Activated CD8-positive, alpha-beta T cell treated with anti-CD3 and anti-CD28 coated beads for 36 hours (primary cell): ENCODE measurements around the gene VPS50. TPM values are rescaled to one million over a fixed set of nuclear protein-coding genes. Genes with fewer than 3 reads are reported as not detected.
"Not testable (repeated sequence)": the region's sequence is repeated elsewhere in the genome, so short reads cannot be mapped to it uniquely, and the experiment has no call there.

Source experiments
- ATAC-seq: fragments of 200-7000 bp; cut with Tn5 transposase; one replicate; pipeline ENCODE4 v1.10.0; 2021; ENCODE audit warnings: mild to moderate bottlenecking, moderate library complexity
- CTCF ChIA-PET: fragments of 350-600 bp; sonication (Branson Sonifier 250); formaldehyde crosslinking; loops from one replicate; lab custom pipeline; 2021; ENCODE audit warnings: antibody characterized with exemption; lab: Charles Lee
- POLR2A ChIA-PET: fragments of 350-600 bp; sonication (Branson Sonifier 250); formaldehyde crosslinking; loops from one replicate; lab custom pipeline; 2021; ENCODE audit warnings: antibody characterized with exemption; lab: Charles Lee
- DNase-seq: peaks from one replicate; pipeline ENCODE4 v3.0.0-alpha.2; 2020
- H3K27ac Mint-ChIP-seq: one replicate; pipeline ENCODE4 v1.8.0; 2021; ENCODE audit warnings: mild to moderate bottlenecking, mixed read lengths
- H3K27me3 Mint-ChIP-seq: one replicate; pipeline ENCODE4 v1.8.0; 2021; ENCODE audit warnings: mixed read lengths
- H3K36me3 Mint-ChIP-seq: one replicate; pipeline ENCODE4 v1.8.0; 2021; ENCODE audit warnings: low read depth, mixed read lengths
- H3K4me1 Mint-ChIP-seq: one replicate; pipeline ENCODE4 v1.8.0; 2021; ENCODE audit warnings: low read depth, mixed read lengths
- H3K4me3 Mint-ChIP-seq: one replicate; pipeline ENCODE4 v1.8.0; 2021; ENCODE audit warnings: mild to moderate bottlenecking, moderate library complexity, mixed read lengths
- H3K9me3 Mint-ChIP-seq: one replicate; pipeline ENCODE4 v1.8.0; 2021; ENCODE audit warnings: mixed read lengths
- intact Hi-C: fragments of 100-400 bp; cut with micrococcal nuclease; formaldehyde crosslinking; loops from one replicate; pipeline ENCODE4 v1.10.0; 2022
- total RNA-seq, 2 experiments: library from RNA; stranded (reverse); gene quantifications; one replicate each; pipeline ENCODE4 v1.2.3, GENCODE V29; 2021
- TF ChIP-seq, protein P1 (sequence below): fragments of 200-600 bp; IDR thresholded peaks from one replicate; pipeline ENCODE4 v1.8.0; 2022; ENCODE audit warnings: antibody characterized with exemption, mild to moderate bottlenecking

VPS50 gene
- total RNA-seq, 2 experiments from 2014 or later: 15.5 to 18.5 TPM

DNA sequence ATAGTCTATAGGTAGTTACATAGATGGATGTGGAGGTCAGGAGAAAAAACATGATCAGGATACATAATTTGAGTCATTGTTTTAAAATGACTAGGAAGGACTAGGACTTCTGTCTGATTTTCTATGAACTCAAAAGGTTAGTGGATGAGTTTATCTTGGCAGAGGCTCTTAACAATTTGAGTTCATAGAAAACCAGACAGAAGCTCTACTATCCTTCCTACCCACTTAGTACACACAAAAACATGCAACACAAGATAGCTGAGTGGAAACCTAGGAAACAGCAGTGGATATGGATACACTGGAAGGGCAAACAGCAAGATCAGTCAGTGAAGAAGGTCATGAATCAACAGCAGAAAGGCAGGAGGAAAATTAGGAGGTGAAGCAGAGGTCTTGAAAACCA lies 84.6 kb downstream of the VPS50 start:
- TF ChIP-seq, protein P1, sequence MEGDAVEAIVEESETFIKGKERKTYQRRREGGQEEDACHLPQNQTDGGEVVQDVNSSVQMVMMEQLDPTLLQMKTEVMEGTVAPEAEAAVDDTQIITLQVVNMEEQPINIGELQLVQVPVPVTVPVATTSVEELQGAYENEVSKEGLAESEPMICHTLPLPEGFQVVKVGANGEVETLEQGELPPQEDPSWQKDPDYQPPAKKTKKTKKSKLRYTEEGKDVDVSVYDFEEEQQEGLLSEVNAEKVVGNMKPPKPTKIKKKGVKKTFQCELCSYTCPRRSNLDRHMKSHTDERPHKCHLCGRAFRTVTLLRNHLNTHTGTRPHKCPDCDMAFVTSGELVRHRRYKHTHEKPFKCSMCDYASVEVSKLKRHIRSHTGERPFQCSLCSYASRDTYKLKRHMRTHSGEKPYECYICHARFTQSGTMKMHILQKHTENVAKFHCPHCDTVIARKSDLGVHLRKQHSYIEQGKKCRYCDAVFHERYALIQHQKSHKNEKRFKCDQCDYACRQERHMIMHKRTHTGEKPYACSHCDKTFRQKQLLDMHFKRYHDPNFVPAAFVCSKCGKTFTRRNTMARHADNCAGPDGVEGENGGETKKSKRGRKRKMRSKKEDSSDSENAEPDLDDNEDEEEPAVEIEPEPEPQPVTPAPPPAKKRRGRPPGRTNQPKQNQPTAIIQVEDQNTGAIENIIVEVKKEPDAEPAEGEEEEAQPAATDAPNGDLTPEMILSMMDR: no peak
- intact Hi-C loops: no loop called here
- DNase-seq (no peak), ATAC-seq (no peak)
- peaks cover 7% of the 10 kb centered on the region for H3K4me1 Mint-ChIP-seq
- H3K9me3 Mint-ChIP-seq: no peaks in the 10 kb centered on the region
- peaks cover 16% of the 10 kb centered on the region for H3K36me3 Mint-ChIP-seq
- ChIA-PET CTCF (interaction anchor here (1.6 kb wide), 1 partner anchor 23 kb away, joined by 3 read pairs; no protein-coding TSS in a partner anchor), POLR2A (no interaction called here)
- H3K27ac Mint-ChIP-seq: no peak overlapping the region
- no peaks in the 10 kb centered on the region for H3K27me3 Mint-ChIP-seq
- no peak overlapping the region for H3K4me3 Mint-ChIP-seq

DNA sequence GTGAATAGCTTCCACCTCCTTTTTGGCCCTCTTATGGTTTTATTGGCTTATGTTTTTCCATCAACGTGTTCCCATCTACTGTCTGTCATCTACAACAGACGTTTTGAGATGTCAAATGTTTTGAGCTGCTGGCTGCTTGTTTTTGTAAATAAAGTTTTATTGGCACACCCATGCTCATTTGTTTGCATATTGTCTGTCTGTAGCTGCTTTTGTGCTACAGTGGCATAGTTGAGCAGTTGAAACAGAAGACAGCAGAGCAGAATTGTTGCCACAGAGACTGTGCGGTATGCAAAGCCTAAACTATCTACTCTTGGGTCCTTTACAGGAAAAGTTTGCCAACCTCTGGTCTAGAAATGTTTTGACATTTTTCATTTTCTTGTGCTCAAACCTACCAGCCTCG lies 88.7 kb downstream of the VPS50 start:
- Mint-ChIP-seq H3K4me1 (peaks cover 5% of the 10 kb centered on the region), H3K27me3 (no peaks in the 10 kb centered on the region), H3K4me3 (no peak overlapping the region), H3K36me3 (peaks cover 19% of the 10 kb centered on the region), H3K9me3 (no peaks in the 10 kb centered on the region), H3K27ac (no peak overlapping the region)
- intact Hi-C loops: no loop called here
- TF ChIP-seq, protein P1: no peak
- ATAC-seq (no peak), DNase-seq (no peak)
- ChIA-PET POLR2A (no interaction called here), CTCF (interaction anchor here (1.0 kb wide), 1 partner anchor 122 kb away, joined by 3 read pairs; no protein-coding TSS in a partner anchor)

DNA sequence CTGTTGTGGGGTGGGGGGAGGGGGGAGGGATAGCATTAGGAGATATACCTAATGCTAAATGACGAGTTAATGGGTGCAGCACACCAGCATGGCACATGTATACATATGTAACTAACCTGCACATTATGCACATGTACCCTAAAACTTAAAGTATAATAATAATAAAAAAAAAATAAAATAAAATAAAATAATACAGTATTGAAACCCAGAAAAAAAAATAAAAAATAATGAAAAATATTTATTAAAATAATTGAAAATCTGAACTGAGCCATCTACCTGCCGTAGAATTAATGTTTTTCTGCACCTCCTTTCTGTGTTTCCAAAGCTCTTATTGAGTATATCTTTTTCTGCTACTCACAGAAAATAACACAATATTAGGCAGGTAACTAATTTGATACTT lies 94.1 kb downstream of the VPS50 start:
- intact Hi-C loops, H3K4me1 Mint-ChIP-seq, H3K27me3 Mint-ChIP-seq, H3K4me3 Mint-ChIP-seq, H3K27ac Mint-ChIP-seq, ATAC-seq, CTCF ChIA-PET, POLR2A ChIA-PET, DNase-seq, H3K9me3 Mint-ChIP-seq: not testable (repeated sequence)
- peaks cover 11% of the 10 kb centered on the region for H3K36me3 Mint-ChIP-seq

DNA sequence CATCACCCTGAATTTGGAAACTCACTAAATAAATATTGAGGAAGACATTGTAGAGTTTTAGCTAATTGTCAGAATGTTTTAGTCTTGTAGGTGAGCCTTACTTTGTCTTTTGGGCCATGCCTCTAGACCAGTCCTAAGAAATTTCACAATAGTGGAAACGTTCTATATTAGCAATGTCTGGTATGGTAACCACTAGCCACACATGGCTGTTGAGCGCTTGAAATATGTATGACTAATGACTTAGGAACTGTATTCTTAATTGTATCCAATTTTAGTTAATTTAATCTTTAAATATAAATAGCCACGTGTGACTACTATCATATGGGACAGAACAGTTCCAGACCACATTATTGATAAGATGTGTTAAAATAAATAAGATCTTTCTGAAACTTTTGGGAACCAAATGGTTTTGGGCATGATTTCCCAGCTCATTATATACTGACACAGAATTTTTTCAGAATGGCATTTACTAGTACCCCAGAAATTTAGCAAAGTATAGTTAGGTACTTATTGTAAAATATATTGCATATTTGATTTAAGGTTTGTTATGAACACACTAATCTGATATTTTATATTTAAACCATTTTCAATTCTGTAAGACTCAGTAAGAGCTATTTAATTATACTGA lies 95.0 kb downstream of the VPS50 start:
- ATAC-seq: no peak
- no peak for DNase-seq
- H3K27me3 Mint-ChIP-seq: no peaks in the 10 kb centered on the region
- no peaks in the 10 kb centered on the region for H3K9me3 Mint-ChIP-seq
- no peaks in the 10 kb centered on the region for H3K4me1 Mint-ChIP-seq
- TF ChIP-seq, protein P1: no peak
- H3K4me3 Mint-ChIP-seq: no peak overlapping the region
- POLR2A ChIA-PET: no interaction called here
- H3K27ac Mint-ChIP-seq: no peak overlapping the region
- intact Hi-C loops: no loop called here
- CTCF ChIA-PET: no interaction called here
- H3K36me3 Mint-ChIP-seq: peaks cover 6% of the 10 kb centered on the region

DNA sequence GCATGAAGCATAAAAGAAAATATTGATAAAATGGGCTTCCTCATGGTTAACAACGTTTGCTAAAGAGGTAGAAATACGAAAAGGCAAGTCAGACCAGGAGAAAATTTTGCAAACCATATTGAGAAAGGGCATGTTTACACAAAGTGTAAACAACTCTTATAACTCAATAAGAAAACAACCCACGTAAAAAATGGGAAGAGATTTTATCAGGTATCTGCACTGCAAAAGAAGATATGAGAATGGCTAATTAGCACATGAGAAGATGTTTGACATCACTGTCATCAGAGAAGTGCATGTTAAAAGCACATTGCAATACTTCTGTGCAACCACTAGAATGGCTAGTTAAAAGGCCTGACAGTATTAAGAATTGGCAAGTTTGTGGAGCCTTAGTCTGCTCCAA lies 99.5 kb downstream of the VPS50 start:
- TF ChIP-seq, protein P1: no peak
- DNase-seq (no peak), ATAC-seq (no peak)
- CTCF ChIA-PET: interaction anchor here (1.0 kb wide), 1 partner anchor 43 kb away, joined by 3 read pairs; no protein-coding TSS in a partner anchor
- Mint-ChIP-seq H3K27ac (no peak overlapping the region), H3K4me1 (no peaks in the 10 kb centered on the region), H3K27me3 (no peaks in the 10 kb centered on the region), H3K9me3 (no peaks in the 10 kb centered on the region), H3K36me3 (peaks cover 2% of the 10 kb centered on the region), H3K4me3 (no peak overlapping the region)
- POLR2A ChIA-PET: no interaction called here
- intact Hi-C loops: no loop called here
